ENCODE measurements around the gene MTFP1.
"Not testable (repeated sequence)": the region's sequence is repeated elsewhere in the genome, so short reads cannot be mapped to it uniquely, and the experiment has no call there.

MTFP1 gene

DNA sequence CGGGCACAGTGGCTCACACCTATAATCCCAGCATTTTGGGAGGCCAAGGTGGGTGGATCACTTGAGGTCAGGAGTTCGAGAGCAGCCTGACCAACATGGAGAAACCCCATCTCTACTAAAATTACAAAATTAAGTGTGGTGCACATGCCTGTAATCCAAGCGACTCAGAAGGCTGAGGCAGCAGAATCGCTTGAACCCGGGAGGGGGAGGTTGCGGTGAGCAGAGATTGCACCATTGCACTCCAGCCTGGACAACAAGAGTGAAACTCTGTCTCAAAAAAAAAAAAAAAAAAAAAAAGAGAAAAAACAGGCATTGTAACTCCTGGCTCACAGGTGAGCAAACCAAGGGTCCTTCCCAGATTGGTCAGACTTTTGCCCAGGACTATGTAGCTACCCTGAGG lies 35.0 kb downstream of the MTFP1 start:
- not testable (repeated sequence) for H3K9ac ChIP-seq (ENCODE audit: low read depth, low read length); H3K4me1 ChIP-seq (ENCODE audit: insufficient read depth, low read length); H3K4me3 ChIP-seq (ENCODE audit: low read length); H3K27me3 ChIP-seq (ENCODE audit: insufficient read depth, low read length); H3K36me3 ChIP-seq (ENCODE audit: insufficient read depth, low read length); H3K9me3 ChIP-seq (ENCODE audit: insufficient read depth, low read depth, low read length); H3K27ac ChIP-seq (ENCODE audit: low read depth, low read length)
- WGBS: 82% methylated on average over 6 of the region's 6 CpGs

DNA sequence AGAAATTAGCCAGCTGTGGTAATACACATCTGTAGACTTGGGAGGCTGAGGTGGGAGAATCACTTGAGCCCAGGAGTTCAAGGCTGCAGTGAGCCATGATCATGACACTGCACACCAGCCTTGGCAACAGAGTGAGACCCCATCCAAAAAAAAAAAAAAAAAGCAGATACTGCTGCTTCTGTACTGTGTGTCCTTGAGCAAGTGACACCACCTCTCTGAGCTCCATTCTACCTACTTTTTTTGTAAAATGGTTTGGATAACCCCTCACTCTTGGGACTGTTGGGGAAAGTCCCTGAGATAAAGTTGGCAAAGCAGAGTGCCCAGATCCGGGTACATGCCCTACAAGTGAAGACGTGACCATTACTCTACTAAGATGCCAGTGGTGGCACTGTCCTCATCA lies 43.6 kb downstream of the MTFP1 start:
- no peak overlapping the region for H3K4me3 ChIP-seq (ENCODE audit: low read length)
- H3K27ac ChIP-seq (ENCODE audit: low read depth, low read length): no peak overlapping the region
- H3K9ac ChIP-seq (ENCODE audit: low read depth, low read length): no peak overlapping the region
- H3K4me1 ChIP-seq (ENCODE audit: insufficient read depth, low read length): no peaks in the 10 kb centered on the region
- no peaks in the 10 kb centered on the region for H3K36me3 ChIP-seq (ENCODE audit: insufficient read depth, low read length)
- peaks cover 3% of the 10 kb centered on the region; the same call in 1 of the 2 replicates for H3K27me3 ChIP-seq (ENCODE audit: insufficient read depth, low read length)
- WGBS: 43% methylated on average over 2 of the region's 2 CpGs
- H3K9me3 ChIP-seq (ENCODE audit: insufficient read depth, low read depth, low read length): no peaks in the 10 kb centered on the region

DNA sequence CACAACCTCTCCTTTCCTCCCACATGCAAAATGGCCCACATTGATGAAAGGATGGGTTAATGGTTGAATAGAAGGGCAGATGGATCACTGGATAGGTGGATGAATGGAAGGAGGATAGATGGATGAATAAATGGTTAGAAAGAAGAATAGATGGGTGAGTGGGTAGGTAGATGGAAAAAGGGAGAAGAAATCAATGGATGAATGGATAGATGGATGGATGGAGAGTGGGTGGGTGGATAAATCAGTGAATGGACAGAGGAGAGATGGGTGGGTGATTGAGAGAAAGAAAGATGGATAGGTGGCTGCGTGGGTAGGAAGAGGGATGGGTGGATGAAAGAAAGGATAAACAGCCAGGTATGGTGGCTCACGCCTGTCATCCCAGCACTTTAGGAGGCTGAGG lies 45.1 kb downstream of the MTFP1 start:
- 90% methylated on average over 2 of the region's 2 CpGs for WGBS
- no peak overlapping the region for H3K4me3 ChIP-seq (ENCODE audit: low read length)
- H3K4me1 ChIP-seq (ENCODE audit: insufficient read depth, low read length): no peaks in the 10 kb centered on the region
- no peaks in the 10 kb centered on the region for H3K36me3 ChIP-seq (ENCODE audit: insufficient read depth, low read length)
- no peak overlapping the region for H3K9ac ChIP-seq (ENCODE audit: low read depth, low read length)
- peaks cover 3% of the 10 kb centered on the region; the same call in 1 of the 2 replicates for H3K27me3 ChIP-seq (ENCODE audit: insufficient read depth, low read length)
- no peak overlapping the region for H3K27ac ChIP-seq (ENCODE audit: low read depth, low read length)
- no peaks in the 10 kb centered on the region for H3K9me3 ChIP-seq (ENCODE audit: insufficient read depth, low read depth, low read length)

DNA sequence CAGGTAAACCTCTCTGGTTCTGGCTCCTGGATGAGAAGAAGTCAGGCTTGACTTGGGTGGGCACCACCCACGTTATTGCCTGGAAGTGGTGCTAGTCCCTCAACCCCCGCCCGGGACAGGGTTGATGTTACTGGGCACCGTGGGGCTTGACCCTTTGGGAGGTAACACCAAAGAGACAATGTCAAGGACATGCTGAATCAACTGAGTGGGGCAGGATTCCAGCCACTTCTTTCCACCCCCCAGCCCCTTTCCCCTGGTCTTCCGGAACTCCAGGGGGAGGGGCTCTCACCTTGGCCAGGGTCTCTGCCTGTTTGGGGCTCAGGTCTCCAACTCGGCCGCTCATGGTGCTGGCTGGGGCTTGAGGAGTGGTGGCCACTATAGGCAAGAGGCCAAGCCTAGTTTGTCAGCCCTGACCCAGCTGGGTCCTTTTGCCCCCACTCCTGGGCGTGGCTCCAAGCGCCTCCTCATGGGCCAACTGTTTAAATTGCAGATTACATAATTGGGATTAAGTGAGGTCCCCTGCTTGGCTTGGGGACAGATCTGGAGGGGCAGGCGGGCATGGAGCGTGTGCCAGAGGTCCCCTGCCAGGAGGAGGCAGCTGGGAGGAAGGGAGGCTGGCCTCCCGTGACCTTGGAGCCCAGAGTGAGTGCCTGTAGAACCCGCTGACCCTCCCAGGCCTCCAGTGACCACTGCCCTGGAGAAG lies 46.2 kb downstream of the MTFP1 start, which contains the start of gene SEC14L3:
TSS of gene SEC14L3 (minus strand) at position 402 of the 703 bp plus-strand sequence. CDS start at position 343, 59 bp downstream.
- WGBS: 78% methylated on average over 13 of the region's 13 CpGs

DNA sequence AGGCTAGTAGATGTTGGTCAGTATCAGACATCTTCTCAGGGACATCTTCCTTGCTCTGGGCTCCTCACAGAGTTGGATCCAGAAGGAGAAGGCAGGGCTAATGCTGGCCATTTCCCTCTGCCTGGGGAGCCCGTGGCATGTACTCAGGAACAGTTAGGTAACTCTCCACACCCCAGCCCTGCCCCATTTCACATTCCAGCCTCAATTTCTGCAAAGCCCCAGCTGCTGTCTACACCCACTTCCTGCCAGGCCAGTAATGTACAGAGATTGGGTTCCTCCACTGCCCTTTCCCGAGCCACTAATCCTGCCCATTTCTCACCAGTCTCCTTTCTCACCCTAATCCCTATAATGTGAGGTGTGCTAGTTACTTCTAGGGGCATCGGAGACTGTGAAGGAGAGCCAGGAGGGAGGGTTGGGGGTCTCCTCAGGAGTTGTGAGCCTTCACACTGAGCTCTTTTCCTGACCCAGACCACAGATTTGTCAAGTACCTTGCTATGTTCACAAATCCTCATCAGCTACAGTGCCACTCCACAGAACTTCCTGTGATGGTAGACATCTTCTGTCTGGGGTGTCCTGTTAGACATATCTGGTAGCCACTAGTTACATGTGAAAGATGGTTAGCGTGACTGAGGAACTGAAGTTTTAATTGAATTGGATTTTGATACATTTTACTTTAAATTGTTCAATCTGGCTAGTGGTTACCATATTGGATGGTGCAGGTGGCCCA lies 47.6 kb downstream of the MTFP1 start:
- Histone ChIP-seq H3K36me3 (ENCODE audit: insufficient read depth, low read length) (no peaks in the 10 kb centered on the region), H3K9me3 (ENCODE audit: insufficient read depth, low read depth, low read length) (no peaks in the 10 kb centered on the region), H3K9ac (ENCODE audit: low read depth, low read length) (no peak overlapping the region), H3K4me1 (ENCODE audit: insufficient read depth, low read length) (no peaks in the 10 kb centered on the region), H3K27ac (ENCODE audit: low read depth, low read length) (no peak overlapping the region), H3K4me3 (ENCODE audit: low read length) (no peak overlapping the region), H3K27me3 (ENCODE audit: insufficient read depth, low read length) (no peaks in the 10 kb centered on the region)
- 82% methylated on average over 3 of the region's 4 CpGs for WGBS

More for the DNA sequence above, 46.2 kb downstream of the MTFP1 start, which contains the start of gene SEC14L3:
- Histone ChIP-seq H3K9me3 (ENCODE audit: insufficient read depth, low read depth, low read length) (no peaks in the 10 kb centered on the region), H3K4me3 (ENCODE audit: low read length) (no peak within 1 kb of the TSS), H3K9ac (ENCODE audit: low read depth, low read length) (no peak within 1 kb of the TSS), H3K27ac (ENCODE audit: low read depth, low read length) (no peak within 1 kb of the TSS), H3K4me1 (ENCODE audit: insufficient read depth, low read length) (no peaks in the 10 kb centered on the region), H3K36me3 (ENCODE audit: insufficient read depth, low read length) (no peaks in the 10 kb centered on the region), H3K27me3 (ENCODE audit: insufficient read depth, low read length) (no peaks in the 10 kb centered on the region)

DNA sequence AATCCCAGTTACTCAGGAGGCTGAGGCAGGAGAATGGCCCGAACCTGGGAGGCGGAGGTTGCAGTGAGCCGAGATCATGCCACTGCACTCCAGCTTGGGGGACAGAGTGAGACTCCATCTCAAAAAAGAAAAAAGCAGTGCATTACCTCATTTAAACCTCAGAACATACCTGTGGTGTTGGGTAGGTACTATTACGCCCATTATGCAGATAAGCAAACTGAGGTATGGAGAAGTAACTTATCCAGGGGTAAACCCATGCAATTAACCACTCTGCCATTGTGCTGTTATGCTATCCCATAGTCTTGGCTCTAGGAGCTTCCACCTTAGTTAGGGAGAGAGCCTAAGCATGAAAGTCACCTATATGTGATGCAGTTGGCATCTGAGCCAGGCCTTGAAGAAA lies 48.6 kb downstream of the MTFP1 start:
- no peaks in the 10 kb centered on the region for H3K27me3 ChIP-seq (ENCODE audit: insufficient read depth, low read length)
- no peak overlapping the region for H3K4me3 ChIP-seq (ENCODE audit: low read length)
- H3K4me1 ChIP-seq (ENCODE audit: insufficient read depth, low read length): no peaks in the 10 kb centered on the region
- H3K27ac ChIP-seq (ENCODE audit: low read depth, low read length): no peak overlapping the region
- H3K9ac ChIP-seq (ENCODE audit: low read depth, low read length): no peak overlapping the region
- WGBS: 91% methylated on average over 4 of the region's 4 CpGs
- H3K36me3 ChIP-seq (ENCODE audit: insufficient read depth, low read length): no peaks in the 10 kb centered on the region
- no peaks in the 10 kb centered on the region for H3K9me3 ChIP-seq (ENCODE audit: insufficient read depth, low read depth, low read length)

DNA sequence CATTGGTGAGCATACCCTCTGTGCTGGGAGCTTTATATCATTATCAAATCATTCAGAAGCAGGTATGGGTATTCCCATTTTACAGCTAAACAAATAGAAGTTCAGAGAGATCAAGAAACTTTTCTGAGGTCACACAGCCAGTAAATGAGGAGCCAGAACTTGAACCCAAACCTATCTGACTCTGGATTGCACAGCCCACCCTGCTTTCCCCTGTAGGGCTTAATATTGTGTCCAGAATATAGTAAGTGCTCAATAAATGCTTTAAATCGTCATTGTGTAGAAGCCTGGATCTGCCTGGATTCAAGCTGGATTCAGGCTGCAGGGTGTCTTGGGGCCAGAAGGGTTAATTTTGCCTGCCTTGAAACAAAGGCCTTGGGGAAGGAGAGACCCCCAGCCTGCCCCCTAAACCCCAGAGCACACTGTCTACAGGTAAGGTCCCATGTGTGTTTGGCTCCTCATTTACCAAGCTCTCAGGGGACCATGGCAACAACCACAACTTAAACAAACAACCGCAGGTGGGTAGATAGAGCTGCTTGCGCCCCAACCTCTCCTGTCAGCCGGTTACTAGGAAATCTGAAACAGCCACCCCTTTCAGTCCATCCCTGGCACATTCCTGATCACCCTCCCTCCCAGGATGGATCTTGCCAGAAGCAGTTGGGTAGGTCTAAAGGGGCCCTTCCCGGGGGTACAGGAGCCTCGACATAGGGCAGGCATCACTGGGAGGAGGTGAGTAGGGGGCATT lies 49.3 kb downstream of the MTFP1 start:
- Histone ChIP-seq H3K27ac (ENCODE audit: low read depth, low read length) (no peak overlapping the region), H3K4me1 (ENCODE audit: insufficient read depth, low read length) (no peaks in the 10 kb centered on the region), H3K9ac (ENCODE audit: low read depth, low read length) (no peak overlapping the region), H3K36me3 (ENCODE audit: insufficient read depth, low read length) (no peaks in the 10 kb centered on the region), H3K27me3 (ENCODE audit: insufficient read depth, low read length) (no peaks in the 10 kb centered on the region), H3K4me3 (ENCODE audit: low read length) (no peak overlapping the region), H3K9me3 (ENCODE audit: insufficient read depth, low read depth, low read length) (no peaks in the 10 kb centered on the region)
- whole genome bisulfite sequencing: 87% methylated on average over 6 of the region's 6 CpGs
